Amniotic epithelial cell (primary cell): Measurements from ENCODE around the gene LEMD2.

Experiments
- DNase-seq: peaks from one replicate; pipeline ENCODE4 v3.0.0-alpha.2; 2010; ENCODE audit warnings: low read depth

LEMD2 gene

DNA sequence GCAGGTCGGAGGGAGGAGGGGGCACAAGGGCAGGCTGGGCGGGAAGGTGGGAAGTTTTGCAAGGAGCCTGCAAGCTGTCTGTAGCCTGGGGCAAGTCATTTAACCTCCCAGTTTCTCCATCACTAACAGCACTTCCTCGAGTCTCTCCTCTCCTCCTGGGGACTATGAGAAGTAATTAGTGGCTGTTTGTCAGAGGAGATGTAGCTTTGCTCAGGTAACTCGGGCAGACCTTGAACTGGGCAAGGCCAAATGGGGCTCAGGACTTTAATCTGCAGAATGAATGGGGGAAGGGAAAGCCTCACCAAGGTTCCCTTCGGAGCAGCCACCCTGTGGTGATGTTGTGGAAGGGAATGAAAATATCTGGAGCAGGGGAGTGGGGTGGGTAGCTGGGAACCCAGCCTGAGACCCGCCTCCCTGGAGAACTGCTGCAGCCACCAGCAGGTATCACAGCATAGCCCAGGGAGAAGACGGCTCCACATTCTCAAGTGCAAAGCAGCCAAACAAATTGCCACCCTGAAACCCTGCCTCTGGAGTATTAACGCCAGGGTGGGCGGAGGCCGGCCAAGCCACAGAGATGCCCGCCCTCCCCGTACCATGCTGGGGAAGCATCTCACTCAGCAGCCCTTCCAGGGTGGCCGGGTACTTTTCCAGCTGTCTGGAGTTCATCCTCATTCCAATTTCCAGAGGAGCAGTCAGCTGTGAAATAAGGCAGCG lies 6.1 kb upstream of the LEMD2 start:
- no peak for DNase-seq

DNA sequence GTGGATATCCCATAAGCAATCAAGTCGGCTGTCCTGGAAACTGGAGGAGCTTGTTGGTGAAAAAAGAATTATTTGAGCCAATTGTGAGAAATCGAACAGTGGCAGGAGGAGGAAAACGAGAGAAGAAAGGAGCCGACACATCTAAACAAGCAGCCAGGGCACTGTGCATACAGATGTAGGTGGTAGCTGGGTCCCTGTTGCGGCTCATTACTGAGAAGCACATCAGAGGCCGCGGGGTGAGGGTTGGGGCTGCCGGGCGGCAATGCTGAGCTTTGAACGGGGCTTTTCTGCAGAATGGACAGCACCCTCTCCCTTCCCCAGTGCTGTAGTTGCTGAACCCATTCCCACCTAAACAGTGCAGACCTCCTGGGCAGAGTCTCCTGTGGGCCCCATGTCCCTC lies 4.1 kb upstream of the LEMD2 start:
- no peak for DNase-seq

DNA sequence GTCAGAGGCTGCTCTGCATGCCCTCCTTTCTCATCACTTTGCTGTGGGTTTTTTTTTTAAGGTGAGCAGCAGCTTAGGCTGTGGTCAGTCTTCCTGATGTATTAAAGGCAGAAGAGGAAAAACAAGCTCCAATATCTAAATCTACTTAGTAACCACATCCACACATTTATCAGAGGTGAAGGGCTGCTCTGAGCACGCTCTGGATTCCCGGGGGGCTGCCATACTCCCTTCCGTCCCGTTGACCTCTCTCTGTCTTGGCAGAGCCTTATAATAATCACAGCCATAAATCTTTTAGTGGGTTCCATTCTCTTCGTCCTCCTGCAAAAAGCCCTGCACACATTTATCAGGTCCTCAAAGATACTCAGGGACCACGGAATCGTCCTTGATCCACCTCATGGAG lies 2.7 kb upstream of the LEMD2 start:
- DNase-seq: no peak

DNA sequence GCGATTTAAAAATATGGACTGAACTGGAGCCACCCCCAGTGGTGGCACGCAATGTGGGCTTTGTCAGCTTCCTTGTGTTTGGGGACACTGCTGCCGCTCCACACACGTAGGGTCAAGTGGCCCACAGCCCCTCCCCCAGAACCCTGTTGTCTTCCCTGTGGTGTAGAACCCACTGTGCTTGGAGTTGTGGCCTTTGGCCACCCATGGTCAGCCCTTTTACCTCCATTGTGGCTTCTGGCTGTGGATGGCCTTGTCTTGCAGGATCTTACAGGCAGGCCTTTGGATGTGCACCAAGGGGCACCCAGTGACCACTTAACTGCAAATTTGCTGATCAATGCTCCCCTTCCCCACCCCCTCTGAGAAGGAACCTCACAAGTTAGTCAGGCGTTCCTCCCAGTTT lies 2.0 kb upstream of the LEMD2 start:
- no peak for DNase-seq

DNA sequence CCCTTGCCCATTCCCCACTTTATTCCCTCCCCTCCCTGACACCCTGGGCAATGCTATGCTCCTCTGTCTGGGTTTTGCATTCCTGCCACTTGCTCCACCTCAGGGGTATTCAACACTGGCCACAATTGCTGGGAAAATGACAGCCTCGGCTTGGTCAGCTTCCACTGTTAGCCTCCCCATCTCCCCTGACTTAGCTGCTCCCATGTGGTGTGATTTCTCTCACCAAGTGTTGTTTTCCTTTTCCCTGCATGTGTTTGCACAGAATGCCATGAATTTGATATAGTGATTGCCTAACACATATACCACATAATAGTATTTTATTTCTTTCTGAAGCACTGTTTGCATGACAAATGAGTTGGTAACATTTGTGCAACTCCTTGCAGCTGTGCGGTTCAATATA lies 1.4 kb upstream of the LEMD2 start:
- no peak for DNase-seq

DNA sequence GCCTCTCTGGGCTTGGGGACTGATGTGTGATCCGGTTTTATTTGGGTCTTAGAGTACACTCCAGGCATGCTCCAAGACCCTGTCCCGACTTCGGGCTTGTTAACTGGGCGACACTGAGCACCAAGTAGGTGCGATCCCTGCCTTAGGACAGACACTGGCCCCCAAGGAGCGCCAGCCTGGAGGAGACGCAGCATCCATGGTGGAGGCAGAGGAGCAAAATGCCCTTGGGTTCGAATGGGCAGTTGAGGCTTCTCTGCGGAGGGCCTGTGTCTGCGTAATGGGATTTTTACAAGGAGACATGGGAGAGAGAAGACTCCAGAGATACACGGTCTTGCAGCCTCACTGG lies 593 bp upstream of the LEMD2 start:
- DNase-seq: no peak

DNA sequence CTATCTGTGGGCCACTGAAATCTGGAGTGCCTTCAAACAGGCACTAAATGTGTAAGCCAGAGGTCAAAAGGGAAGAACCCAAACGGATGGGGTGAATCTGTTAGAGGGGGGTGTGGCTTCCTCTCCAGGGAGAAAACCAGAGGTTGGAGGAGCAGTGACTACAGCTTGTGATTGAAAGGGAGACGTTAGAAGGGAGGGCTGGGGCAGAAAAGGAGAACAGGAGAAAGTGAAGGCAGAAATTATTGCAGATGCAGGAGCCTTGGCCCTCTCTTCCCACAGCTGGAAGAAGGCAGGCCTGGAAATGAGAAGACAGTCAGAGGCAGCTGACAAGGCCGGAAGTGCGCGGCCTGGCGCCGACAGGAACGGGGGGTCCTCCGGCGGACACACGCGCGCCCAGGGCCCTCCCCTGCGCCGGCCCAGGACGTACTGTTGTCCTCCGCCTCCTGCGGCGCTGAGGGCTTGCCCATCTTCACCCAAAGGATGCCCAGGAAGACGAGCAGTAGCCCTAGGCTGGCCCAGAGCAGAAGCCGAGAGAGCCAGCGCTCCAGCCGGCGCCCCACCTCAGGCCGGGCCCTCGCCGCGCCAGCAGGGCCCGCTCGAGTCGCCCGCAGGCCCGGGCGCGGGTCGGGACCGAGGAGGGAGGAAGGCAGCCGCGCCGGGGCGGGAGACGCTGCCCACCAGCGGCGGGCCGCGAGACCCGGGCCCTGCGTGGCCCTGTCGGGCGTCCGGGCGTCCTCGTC lies 806 bp downstream of the LEMD2 start:
- DNase-seq: peak; percentile 87

DNA sequence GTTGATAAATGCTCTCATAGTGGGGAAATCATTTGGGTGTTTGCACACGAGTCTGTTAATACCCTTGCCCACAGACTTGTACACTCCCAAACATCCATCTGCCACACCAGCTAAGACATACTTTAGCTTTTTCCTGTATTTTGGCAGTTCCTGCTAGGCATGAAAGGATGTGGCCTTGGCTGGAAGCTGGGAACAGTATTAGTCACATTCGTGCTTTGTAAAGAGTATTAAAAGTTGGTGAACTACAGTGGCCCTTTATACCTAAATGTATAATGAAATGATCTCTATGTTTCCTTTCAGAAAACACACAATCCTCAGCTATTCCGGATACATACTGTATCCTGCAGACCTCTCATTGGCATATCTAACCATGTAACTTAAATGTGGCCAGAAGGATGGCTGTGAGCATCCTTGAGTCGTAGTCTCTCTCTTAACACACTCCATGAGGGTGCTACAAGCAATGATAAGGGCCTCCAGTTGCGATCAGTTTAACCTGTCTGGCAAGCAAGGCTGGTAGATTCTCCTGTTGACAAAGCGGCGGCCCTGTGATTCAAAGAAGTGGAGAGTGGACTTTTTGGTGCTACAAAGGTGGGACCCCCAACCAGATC lies 1.5 kb downstream of the LEMD2 start:
- DNase-seq: peak; percentile 59

DNA sequence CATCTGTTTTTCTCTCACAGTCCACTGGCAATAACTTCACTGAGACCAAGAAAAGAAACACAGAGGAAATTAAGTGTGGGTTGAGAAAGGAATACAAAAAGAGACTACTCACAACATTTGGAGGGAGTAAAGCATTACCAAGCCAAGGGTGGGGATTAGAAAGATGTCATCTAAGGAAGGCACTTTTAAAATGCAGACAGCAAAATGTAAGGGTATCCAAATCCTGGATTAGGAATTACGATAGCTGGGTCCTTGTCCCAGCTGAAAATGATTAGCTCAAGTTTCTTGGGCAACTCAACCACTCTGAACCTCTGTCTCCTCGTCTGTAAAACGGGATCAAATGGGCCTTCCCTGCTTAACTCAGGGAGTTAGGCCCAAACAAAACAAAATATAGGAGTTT lies 2.2 kb downstream of the LEMD2 start:
- no peak for DNase-seq

DNA sequence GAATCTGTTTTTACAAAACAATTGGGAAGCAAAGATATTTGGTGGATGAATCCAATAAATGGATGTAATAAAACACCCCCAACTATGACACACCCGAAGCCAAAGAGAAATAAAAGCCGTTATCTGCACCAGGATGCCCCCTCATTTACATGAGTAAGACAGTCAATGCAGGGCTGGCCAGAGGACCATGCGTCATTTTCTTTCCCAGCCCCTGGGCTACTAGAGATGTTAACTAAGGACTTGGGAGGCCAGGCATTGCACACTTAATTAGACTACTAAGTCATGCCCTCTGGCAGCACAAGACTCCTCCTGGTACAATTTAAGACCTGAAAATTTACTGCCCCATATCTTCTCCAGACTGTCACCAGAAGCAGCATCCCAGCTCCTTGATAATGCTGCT lies 3.2 kb downstream of the LEMD2 start:
- DNase-seq: peak; percentile 51

DNA sequence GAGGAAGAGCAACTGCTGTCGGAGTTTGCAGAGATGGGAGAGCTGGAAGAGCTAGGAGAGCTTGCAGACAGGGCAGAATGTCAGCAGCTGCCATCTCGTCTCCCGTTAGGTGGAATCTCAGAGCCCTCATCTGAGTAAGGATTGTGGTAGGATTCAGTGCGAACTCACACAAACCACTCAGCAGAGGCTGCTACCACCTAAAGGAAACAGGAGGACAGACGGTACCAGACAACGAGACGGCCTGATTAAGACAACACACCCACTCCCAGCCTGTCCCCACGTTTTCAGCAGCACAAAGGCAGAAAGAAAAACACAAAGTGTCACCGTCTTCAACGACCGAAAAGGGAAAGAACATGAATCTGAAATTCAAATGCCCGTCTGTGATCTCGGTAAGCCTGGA lies 4.1 kb downstream of the LEMD2 start:
- no peak for DNase-seq

DNA sequence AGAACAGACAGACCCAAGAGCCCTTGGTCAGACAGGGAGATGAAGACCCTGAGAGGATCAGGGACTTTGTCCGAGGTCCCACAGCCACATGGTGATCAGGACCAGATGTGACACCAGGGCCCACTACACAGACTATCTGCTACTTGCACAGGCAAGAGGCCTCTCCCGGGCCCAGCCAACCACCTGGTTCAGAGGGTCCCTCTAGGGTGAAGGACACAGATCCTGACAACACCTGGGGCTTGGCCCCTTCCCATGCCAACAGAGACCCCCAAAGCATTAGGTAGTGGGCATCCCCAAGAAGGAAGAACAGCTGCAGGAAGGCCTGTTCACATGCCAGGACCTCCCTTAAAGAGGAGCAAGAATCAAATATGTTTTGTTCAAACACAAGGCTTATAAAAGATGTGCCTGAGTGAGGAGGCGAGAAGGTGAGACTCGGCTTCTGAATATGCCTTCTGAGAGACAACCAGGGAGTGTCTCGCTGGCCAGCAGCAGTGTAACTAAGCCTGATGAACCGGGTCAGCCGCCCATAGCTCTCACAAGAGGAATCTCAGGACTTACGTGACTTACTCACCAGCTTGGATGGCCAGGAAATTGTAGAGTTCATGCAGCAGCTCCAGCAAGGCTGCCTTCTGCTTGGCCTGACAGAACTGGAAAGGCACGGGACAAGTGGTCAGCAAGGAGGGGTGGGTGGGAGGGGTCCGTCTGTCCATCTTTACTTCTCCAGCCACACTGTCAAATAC lies 5.0 kb downstream of the LEMD2 start:
- DNase-seq: no peak

DNA sequence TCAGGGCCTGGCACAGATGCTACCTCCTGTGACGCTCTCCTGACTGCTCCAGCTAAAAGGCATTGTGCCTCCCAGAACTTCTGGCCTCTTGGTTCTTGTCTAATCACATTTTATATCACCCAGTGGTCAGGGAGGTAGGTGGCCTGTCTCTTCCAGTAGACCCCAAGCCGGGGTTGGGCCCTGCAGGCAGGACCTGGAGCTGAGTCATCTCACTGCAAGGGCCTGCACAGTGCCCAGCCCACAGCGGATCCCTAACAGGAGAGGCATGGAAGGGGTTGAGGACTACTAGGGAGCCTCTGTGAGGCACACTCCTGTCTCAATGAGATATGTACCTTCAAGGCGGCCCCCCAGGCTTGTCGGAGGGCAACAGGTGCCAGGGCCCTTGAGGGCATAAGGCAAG lies 6.4 kb downstream of the LEMD2 start:
- DNase-seq: no peak

DNA sequence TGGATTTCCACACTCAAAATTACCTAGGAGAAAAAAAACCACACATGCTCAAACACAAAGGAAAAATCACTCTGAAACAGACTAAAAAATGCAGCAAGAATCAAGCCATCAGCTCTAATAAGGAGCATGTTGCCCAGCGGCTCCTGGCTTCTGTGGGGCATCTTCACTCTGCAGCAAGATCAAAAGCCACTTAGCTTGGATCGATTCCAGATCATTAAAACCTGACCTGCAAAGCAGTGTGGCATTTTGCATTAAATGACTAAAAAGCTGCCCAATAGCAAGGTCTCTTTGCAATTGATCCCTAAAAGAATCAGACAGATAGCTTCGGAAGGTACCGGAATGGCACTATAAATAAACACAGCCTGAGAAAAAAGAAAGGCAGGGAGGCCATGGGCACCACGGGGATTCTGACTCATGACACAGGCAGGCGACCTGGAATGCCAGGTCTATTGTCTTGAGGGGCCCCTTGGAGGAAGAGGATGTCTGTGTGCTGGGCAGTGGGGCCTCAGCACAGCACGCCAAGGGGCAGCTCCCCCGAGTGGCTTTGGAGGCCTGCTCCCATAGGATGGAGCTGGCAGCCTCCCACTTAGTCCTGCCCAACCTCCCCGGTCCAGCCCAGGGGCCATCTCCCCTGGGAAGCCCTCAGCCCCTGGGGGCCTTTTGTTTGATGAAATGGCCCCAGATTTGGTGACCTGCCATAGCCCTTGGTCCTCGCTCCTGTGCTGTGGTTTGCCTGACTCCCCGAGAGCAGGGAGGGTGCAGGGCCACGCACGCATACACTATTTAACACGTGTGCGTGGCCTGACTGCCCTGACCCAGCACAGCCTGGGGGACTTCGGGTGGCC lies 7.6 kb downstream of the LEMD2 start:
- DNase-seq: peak; percentile 58

DNA sequence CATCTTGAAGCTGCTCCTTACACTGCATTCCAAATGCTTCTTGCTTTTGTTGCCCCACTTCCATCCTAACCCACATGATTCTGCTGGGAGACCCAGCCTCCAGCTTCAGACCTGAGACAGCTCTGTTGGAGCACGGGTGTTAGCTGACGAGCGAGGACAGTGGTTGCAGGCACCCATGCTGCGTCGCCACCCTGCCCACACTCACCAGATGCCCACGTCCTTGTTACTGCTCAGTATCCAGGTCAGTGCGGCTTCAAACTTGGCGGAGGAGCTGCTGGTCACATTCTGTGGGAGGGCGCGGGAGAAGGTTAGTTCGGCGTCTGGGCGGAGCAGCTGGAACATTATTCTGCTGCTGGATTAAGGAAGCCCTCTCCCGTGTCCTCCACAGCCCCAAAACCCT lies 9.0 kb downstream of the LEMD2 start:
- DNase-seq: no peak

DNA sequence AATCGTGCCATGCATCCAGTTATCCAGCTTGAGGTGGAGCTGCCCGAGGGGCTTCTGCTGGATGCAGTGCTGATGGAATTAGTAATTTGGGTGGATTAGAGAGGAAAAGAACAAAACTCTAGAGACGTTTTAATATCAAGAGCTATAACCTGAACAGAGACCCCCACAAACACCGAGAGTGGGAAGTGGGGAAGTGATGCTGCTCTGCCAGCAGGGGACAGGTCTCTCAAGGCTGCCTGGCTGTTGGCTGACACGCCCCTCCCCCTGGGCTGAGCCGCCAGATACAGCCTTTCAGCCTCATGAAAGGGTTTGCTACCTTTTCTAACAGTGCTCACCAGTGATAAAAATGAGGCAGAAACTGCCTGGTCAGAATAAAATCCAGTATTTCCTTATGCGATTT lies 9.6 kb downstream of the LEMD2 start:
- DNase-seq: no peak

DNA sequence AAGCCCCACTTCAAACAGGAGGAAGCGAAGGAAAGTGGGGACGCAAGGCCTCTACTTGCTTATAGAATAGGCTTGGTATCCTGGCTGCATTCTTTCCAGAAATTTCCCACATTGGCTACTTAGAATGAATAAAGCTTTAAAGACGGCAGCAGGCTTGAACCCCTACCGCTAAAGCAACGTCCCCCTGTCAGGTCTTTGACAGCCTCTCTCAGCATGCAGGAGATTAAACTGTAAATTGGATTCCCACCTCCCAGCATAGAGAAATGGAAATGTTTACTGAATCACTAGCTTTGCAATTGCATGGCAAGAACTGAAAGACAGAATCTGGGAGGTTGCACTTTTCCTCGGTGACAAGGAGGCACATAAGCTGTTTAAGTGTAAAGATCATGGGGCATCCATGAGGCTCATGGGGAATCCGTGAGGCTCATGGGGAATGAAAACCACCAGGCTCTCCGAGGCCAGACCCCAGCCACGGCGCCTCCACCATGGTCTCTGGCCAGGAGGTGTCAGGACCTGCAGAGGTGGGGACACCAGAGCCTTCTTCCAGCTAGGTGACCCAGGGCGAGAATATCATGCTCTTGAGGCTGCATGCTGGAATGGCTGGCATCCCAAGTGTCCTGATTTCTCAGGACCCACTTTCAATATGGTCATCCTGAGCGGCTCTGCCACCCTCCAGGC lies 10.3 kb downstream of the LEMD2 start:
- no peak for DNase-seq

DNA sequence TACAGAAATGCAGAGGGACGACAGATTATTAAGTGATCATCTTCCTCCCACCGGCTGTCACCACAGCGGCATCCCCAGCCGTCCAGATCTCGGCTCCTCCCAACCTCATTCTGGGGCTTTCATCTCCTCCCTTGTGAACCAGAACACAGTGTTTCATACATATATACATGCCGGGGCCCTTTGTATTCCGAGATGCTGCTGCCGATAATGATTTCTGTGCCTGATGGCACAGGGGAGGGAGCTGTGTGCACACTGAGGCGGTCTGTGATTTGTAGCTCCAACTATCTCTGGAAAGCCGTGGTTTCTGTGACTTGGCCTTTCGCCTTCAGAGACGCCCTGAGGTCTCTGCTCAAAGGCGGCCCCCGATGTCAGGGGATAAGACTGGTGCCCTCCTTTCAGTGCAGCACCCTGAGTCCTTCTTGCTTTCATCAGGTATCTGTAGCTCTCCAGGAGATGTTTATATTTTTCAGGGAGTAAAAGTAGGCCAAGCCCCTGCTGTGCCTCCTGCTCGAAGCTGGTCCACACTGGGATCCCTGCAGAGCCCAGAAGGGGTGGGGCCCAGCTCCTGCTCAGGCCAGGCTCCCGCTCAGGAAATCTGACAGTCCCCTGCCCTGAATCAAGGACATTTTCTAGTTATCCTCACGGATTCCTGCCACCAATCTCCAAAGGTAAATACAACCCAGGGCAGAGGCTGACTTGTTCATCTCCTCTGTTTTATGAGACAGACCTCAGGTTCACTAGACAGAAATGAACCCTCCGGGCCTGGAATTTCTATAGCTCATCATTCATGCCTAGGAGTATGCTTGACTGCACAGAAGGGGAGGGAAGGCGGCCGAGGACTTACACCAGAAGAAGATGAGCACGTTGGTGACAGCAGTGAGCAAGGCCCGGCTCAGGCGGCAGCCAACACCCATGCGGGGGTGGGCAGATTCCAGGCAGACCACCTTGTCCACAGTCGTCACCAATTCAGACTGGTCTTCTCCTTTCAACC lies 11.2 kb downstream of the LEMD2 start:
- DNase-seq: no peak

DNA sequence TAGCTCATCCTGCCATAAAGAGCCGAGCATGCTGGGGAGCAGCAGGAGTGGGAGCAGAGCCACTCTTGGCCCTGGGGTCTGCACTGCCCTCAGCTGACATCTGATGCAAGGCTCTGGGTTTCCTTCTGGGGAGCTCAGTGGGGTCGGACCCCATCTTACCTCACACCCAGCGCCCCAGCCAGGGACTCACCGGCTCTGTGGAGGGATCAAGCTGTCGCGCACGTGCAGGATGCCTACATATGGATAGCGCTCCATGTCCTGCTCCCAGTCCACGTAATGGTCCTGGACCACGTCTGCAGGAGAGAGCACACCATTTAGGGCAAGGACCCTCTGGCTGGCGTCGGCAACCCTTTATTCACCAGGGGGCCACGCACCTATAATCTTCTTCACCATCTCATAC lies 12.2 kb downstream of the LEMD2 start:
- DNase-seq: no peak

DNA sequence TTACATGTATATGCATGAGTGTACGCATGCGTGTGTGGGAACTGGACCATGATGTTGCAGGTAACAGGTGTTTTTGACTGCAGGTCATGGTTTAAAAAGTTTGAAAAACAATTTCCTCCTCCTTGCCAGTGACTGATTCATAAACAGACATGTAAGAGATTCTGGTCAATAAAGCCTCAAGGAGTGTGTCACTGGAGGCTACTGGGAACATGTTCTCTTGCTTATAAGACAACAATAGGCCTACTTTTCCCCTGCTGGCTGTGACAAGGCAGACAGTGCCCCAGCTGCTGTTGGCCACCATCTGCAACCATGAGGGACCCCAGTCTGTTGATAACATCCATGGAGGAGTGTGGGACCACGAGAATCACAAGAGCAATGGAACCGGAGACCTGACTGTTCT lies 12.7 kb downstream of the LEMD2 start:
- DNase-seq: no peak
